ENCODE data around the gene FAM184B. TPM values are rescaled to one million over a fixed set of nuclear protein-coding genes. Genes with fewer than 3 reads are reported as not detected.

FAM184B gene
- total RNA-seq, 1 donor from 2014 or later: not detected

- DNase-seq (ENCODE audit: extremely low read depth, low read depth, low spot score): no peak
Observed at GRCh38 chr4:17778431-17778830, 3.0 kb downstream of the FAM184B start.

- DNase-seq (ENCODE audit: extremely low read depth, low read depth, low spot score): no peak
Observed at GRCh38 chr4:17773135-17773698, 8.2 kb downstream of the FAM184B start.

GRCh38 chr4:17771284-17771908, 10.0 kb downstream of the FAM184B start:
- no peak for DNase-seq (ENCODE audit: extremely low read depth, low read depth, low spot score)

GRCh38 chr4:17770845-17771244, 10.6 kb downstream of the FAM184B start:
- DNase-seq (ENCODE audit: extremely low read depth, low read depth, low spot score): no peak

GRCh38 chr4:17769406-17770174, 11.8 kb downstream of the FAM184B start:
- DNase-seq (ENCODE audit: extremely low read depth, low read depth, low spot score): no peak

GRCh38 chr4:17766826-17767458, 14.5 kb downstream of the FAM184B start:
- DNase-seq (ENCODE audit: extremely low read depth, low read depth, low spot score): no peak

GRCh38 chr4:17765514-17766286, 15.7 kb downstream of the FAM184B start:
- no peak for DNase-seq (ENCODE audit: extremely low read depth, low read depth, low spot score)

- DNase-seq (ENCODE audit: extremely low read depth, low read depth, low spot score): no peak
Observed at GRCh38 chr4:17763931-17764330, 17.5 kb downstream of the FAM184B start.

GRCh38 chr4:17763416-17763815, 18.0 kb downstream of the FAM184B start:
- no peak for DNase-seq (ENCODE audit: extremely low read depth, low read depth, low spot score)

- no peak for DNase-seq (ENCODE audit: extremely low read depth, low read depth, low spot score)
Observed at GRCh38 chr4:17762726-17763125, 18.7 kb downstream of the FAM184B start.

GRCh38 chr4:17761062-17761461, 20.4 kb downstream of the FAM184B start:
- no peak for DNase-seq (ENCODE audit: extremely low read depth, low read depth, low spot score)

GRCh38 chr4:17760626-17761025, 20.8 kb downstream of the FAM184B start:
- DNase-seq (ENCODE audit: extremely low read depth, low read depth, low spot score): no peak

- no peak for DNase-seq (ENCODE audit: extremely low read depth, low read depth, low spot score)
Observed at GRCh38 chr4:17758485-17758884, 22.9 kb downstream of the FAM184B start.

GRCh38 chr4:17757621-17758020, 23.8 kb downstream of the FAM184B start:
- no peak for DNase-seq (ENCODE audit: extremely low read depth, low read depth, low spot score)

- DNase-seq (ENCODE audit: extremely low read depth, low read depth, low spot score): no peak
Observed at GRCh38 chr4:17753646-17754045, 27.8 kb downstream of the FAM184B start.

- no peak for DNase-seq (ENCODE audit: extremely low read depth, low read depth, low spot score)
Observed at GRCh38 chr4:17740702-17741101, 40.7 kb downstream of the FAM184B start.

- DNase-seq (ENCODE audit: extremely low read depth, low read depth, low spot score): no peak
Observed at GRCh38 chr4:17736484-17736883, 44.9 kb downstream of the FAM184B start.

- no peak for DNase-seq (ENCODE audit: extremely low read depth, low read depth, low spot score)
Observed at GRCh38 chr4:17726911-17727310, 54.5 kb downstream of the FAM184B start.

GRCh38 chr4:17723648-17724047, 57.8 kb downstream of the FAM184B start:
- no peak for DNase-seq (ENCODE audit: extremely low read depth, low read depth, low spot score)

- DNase-seq (ENCODE audit: extremely low read depth, low read depth, low spot score): no peak
Observed at GRCh38 chr4:17722356-17722700, 59.1 kb downstream of the FAM184B start.
